Measurements from ENCODE around the gene C1GALT1C1L.
"Not testable (repeated sequence)": the region's sequence is repeated elsewhere in the genome, so short reads cannot be mapped to it uniquely, and the experiment has no call there.

C1GALT1C1L gene

GRCh38 chr2:43676322-43677050 is at the start of gene C1GALT1C1L:
Gene C1GALT1C1L (minus strand): TSS chr2:43676429. CDS start chr2:43676322, 107 bp downstream.
- DNase-seq: no peak

DNA sequence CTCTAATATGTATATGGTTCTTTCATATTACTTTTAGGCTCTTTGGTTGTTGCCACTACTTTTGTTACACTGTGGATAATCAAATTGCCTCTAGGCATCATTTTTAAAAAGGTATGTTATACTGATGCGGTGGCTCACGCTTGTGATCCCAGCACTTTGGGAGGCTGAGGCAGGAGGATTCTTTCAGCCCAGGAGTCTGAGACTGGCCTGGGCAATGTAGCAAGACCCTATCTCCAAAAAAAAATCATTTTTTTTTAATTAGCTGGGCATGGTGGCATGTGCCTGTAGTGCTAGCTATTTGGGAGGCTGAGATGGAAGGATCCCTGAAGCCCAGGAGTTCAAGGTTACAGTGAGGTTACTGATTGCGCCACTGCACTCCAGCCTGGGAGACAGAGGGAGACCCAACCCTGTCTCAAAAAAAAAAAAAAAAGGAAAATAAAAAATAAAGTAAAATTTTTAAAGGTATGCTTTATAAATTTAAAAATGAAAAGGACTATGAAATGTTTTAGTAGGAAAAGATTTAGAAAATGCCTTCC is 49.5 kb upstream of the C1GALT1C1L start:
- DNase-seq: no peak

- no peak for DNase-seq
Measured at GRCh38 chr2:43724728-43725526, 48.7 kb upstream of the C1GALT1C1L start.

GRCh38 chr2:43718530-43719124 is 42.4 kb upstream of the C1GALT1C1L start:
- no peak for DNase-seq

- DNase-seq: no peak
Measured at GRCh38 chr2:43717322-43717721, 41.1 kb upstream of the C1GALT1C1L start.

- DNase-seq: no peak
Measured at GRCh38 chr2:43715300-43716098, 39.3 kb upstream of the C1GALT1C1L start.

DNA sequence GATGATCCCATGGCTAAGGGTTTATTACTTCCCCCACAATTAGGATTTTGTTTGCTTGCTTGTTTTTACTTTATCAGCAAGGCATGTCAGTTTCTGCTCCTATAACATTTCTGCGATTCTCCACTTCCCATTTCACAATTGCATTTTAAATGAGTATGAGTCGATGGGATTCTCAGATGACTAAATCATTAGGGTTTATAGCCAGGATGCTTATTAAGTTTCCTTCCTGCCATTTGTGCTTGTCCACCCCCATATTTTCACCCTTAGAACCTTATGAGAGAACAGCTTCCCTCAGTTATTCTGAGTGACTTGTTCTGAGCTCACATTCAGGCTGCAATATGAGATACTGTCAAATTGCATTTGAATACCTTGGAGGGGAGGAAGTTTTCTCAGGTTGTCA is 37.9 kb upstream of the C1GALT1C1L start:
- DNase-seq: no peak

DNA sequence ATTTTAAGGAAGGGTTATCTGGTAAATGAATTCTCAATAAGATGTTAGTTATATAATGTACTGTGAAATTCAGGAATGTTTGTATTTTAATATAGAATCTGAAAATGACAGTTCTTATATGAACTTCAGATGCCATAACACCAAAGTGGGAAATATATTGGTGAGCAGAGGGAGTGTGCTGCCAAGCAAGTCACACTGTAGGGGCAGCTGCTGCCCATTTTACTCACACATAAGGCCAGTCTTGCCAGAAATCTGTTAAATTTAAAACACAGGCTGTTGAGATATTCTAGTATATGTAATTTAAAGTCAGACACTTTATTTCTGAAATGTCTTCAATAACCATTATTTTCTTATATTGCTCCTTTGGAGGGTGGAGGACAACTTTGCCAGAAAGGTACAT is 34.6 kb upstream of the C1GALT1C1L start:
- no peak for DNase-seq

GRCh38 chr2:43708891-43709290 is 32.7 kb upstream of the C1GALT1C1L start:
- DNase-seq: no peak

DNA sequence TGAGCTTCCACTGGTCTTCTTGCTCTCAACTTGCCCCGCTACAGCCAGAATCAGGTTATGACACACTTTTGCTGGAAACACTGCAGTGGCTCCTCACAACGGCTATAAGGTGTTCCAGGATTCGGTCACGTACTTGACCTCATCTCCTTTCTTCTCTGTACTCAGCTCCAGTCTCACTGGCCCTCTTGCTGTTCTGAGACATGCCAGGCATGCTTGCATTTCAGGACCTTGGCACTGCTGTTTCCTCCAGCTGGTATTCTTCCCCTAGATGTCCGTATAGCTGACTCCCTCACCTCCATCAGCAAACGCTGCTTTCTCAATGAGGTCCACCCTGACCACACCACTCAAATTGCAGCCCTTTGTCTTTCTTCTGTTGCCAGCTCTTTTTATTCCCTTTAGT is 31.9 kb upstream of the C1GALT1C1L start:
- no peak for DNase-seq

GRCh38 chr2:43707255-43708015 is 31.2 kb upstream of the C1GALT1C1L start:
- DNase-seq: no peak

- DNase-seq: no peak
Measured at GRCh38 chr2:43701111-43701510, 24.9 kb upstream of the C1GALT1C1L start.

- DNase-seq: no peak
Measured at GRCh38 chr2:43699761-43700160, 23.5 kb upstream of the C1GALT1C1L start.

GRCh38 chr2:43698140-43698539 is 21.9 kb upstream of the C1GALT1C1L start:
- not testable (repeated sequence) for DNase-seq

DNA sequence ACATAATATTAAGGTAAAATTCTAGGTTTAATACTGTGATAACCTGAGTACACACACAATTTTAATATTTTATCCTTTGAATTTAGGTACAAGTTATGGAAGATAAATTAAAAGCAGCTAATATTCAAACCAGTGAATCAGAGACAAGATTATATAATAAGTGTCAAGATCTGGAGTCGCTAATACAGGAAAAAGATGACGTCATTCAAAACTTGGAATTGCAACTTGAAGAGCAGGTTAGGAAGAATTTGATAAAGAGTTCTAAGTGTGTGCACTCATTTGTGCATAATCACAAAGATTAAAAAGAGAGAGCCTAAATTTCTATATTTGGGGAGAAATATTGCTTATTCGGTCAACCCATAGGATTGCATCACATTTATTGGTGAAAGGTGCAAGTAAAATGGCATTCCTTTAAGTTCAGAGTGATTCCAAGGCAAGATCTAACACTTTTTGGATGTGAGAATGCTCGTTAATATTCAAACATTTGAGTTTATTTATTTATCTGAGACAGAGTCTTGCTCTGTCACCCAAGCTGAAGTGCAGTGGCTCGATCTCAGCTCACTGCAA is 16.3 kb upstream of the C1GALT1C1L start:
- DNase-seq: no peak

DNA sequence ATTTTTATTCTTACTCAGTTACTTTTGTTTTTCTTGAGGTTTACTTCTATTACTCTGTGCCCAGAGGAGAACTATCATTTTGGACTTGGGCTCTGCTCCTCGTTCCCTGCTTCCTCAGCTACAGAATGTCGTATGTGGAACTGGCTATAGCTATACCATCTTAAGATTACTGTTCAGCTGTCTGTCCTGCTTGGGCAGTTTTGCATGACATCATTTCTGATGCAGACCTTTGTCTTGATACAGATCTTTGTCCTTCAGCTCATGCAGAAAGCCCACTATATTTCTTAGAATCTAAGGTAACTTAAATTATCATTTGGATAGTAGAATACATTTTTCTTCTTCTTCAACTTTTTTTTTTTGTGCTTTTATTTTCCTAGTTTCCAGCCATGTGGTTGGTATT is 13.8 kb upstream of the C1GALT1C1L start:
- DNase-seq: no peak

DNA sequence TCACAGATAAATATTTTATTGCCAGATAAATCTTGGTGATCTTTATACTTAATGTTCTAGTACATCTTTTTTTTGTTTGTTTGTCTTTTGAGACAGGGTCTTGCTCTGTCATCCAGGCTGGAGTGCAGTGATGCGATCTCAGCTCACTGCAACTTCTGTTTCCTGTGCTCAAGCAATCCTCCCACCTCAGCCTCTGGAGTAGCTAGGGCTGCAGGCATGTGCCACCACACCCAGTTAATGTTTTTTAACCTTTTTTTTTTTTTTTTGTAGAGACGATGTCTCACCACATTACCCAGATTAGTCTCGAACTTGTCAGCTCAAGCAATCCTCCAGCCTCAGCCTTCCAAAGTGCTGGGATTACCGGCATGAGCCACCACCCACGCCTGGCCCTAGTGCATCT is 9.1 kb upstream of the C1GALT1C1L start:
- DNase-seq: no peak

DNA sequence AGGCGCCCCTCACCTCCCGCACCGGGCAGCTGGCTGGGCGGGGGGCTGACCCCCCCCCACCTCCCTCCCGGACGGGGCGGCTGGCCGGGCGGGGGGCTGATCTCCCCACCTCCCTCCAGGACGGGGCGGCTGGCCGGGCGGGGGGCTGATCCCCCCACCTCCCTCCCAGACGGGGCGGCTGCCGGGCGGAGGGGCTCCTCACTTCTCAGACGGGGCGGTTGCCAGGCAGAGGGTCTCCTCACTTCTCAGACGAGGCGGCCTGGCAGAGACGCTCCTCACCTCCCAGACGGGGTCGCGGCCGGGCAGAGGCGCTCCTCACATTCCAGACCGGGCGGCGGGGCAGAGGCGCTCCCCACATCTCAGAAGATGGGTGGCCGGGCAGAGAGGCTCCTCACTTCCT is 1.6 kb upstream of the C1GALT1C1L start:
- DNase-seq: not testable (repeated sequence)

- no peak for DNase-seq
Measured at GRCh38 chr2:43675646-43676321, 445 bp downstream of the C1GALT1C1L start.

- no peak for DNase-seq
Measured at GRCh38 chr2:43657241-43657640, 19.0 kb downstream of the C1GALT1C1L start.

- no peak for DNase-seq
Measured at GRCh38 chr2:43653506-43653905, 22.7 kb downstream of the C1GALT1C1L start.

All from DMS79 (cell line).